GM10248 (cell line): Measurements from ENCODE around the gene ACOX3.

Experiments
- CTCF ChIA-PET: fragments of 300-600 bp; sonication (Branson Sonifier 250); formaldehyde crosslinking; extraction: SDS; loops from one replicate; lab custom pipeline; 2021; ENCODE audit warnings: antibody characterized with exemption; lab: Yijun Ruan, JAX
- POLR2A ChIA-PET: fragments of 350-650 bp; sonication (Branson Sonifier 250); formaldehyde crosslinking; extraction: SDS; loops from one replicate; lab custom pipeline; 2020; ENCODE audit warnings: antibody characterized with exemption; lab: Yijun Ruan, JAX
- DNase-seq: peaks from one replicate; pipeline ENCODE4 v3.0.0; 2012; ENCODE audit errors: extremely low spot score
- TF ChIP-seq, protein P1 (sequence below): IDR thresholded peaks from 2 replicates; pipeline ENCODE4 v1.5.1; 2012; ENCODE audit warnings: mild to moderate bottlenecking, low read depth; ENCODE audit errors: extremely low read depth, missing control alignments, control extremely low read depth

The ACOX3 gene

DNA sequence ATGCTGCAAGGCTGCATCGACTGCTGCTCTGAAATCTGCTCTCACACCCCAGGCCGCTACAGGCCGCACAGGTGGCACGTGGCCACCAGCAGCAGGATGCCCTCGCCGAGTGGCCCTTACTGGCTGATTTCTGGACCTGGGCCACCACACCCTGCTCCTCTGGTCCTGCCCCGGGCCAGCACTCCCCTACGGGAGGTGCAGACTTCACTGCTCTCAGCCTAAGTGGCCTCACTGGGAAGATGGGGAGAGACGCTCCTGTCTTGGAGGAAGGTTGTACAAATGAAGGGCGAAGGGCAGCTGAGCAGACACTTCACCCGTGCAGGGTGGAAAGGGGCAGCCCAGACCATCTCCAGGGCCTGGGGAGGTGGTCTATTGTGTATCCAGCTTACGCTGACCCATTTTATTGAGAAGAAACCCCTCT is 72.5 kb downstream of the ACOX3 start:
- ChIA-PET POLR2A (no interaction called here), CTCF (interaction anchor here (0.8 to 1.1 kb wide), 2 partner anchors 34 to 126 kb away, joined by 3 read pairs; no protein-coding TSS in a partner anchor)
- DNase-seq: no peak
- TF ChIP-seq, protein P1, sequence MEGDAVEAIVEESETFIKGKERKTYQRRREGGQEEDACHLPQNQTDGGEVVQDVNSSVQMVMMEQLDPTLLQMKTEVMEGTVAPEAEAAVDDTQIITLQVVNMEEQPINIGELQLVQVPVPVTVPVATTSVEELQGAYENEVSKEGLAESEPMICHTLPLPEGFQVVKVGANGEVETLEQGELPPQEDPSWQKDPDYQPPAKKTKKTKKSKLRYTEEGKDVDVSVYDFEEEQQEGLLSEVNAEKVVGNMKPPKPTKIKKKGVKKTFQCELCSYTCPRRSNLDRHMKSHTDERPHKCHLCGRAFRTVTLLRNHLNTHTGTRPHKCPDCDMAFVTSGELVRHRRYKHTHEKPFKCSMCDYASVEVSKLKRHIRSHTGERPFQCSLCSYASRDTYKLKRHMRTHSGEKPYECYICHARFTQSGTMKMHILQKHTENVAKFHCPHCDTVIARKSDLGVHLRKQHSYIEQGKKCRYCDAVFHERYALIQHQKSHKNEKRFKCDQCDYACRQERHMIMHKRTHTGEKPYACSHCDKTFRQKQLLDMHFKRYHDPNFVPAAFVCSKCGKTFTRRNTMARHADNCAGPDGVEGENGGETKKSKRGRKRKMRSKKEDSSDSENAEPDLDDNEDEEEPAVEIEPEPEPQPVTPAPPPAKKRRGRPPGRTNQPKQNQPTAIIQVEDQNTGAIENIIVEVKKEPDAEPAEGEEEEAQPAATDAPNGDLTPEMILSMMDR: no peak

- CTCF ChIA-PET: interaction anchor here (0.7 to 0.8 kb wide), 2 partner anchors 36 to 124 kb away, joined by 3 read pairs; no protein-coding TSS in a partner anchor
- TF ChIP-seq, protein P1: no peak
- POLR2A ChIA-PET: no interaction called here
- DNase-seq: no peak
Observed at GRCh38 chr4:8366601-8367000, 73.9 kb downstream of the ACOX3 start.

GRCh38 chr4:8365951-8366350 is 74.6 kb downstream of the ACOX3 start:
- POLR2A ChIA-PET: no interaction called here
- TF ChIP-seq, protein P1: no peak
- no peak for DNase-seq
- CTCF ChIA-PET: interaction anchor here (0.8 kb wide), 1 partner anchor 36 kb away, joined by 3 read pairs; no protein-coding TSS in a partner anchor

DNA sequence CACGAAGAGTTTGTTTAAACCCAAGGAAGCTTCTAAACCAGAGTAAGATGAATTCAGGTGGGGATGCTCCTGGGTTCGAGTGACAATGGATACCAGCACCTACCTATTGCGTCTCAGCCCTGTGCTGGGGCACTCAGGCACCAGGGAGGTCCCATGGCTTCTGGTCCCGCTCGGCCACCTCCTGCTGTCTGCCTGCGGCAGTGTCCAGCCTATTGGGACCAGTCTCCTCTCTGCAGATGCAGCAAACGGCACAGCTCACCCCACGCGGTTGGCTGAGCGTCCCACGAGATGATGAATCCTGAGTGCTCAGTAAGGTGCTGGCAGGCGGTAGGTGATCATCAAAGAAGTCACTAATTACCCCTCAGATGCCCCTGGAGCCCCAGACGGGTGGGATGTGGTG is 75.2 kb downstream of the ACOX3 start:
- TF ChIP-seq, protein P1: no peak
- DNase-seq: no peak
- POLR2A ChIA-PET: no interaction called here
- CTCF ChIA-PET: no interaction called here

DNA sequence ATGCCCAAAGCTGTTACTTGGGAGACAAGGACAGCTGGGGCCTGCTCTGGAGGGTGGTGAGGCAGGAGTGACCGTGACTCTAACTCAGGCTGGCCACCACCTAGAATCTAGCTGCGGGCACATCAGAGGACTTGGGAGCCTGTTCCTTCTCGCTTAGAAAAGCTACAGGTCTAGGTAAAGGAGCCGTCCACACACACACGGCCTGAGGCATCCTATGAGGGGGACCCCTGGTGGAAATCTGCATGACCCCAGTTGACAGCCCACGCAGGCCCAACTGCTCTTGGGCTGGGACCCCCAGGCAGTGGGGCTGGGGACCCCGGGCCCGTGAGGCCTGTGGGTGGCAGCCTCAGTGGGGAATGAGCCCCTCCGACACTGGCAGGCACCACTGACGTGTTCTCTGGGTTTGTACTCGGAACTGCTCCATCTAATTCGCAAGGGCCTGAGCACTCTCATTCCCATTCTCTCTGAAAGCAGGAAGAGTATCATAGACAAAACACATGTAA is 75.6 kb downstream of the ACOX3 start:
- TF ChIP-seq, protein P1: no peak
- ChIA-PET CTCF (no interaction called here), POLR2A (no interaction called here)
- no peak for DNase-seq

GRCh38 chr4:8364141-8364540 is 76.4 kb downstream of the ACOX3 start:
- ChIA-PET POLR2A (no interaction called here), CTCF (no interaction called here)
- TF ChIP-seq, protein P1: no peak
- no peak for DNase-seq

- TF ChIP-seq, protein P1: no peak
- ChIA-PET CTCF (interaction anchor here (1.1 kb wide), 1 partner anchor 13 kb away, joined by 3 read pairs; no protein-coding TSS in a partner anchor), POLR2A (no interaction called here)
- no peak for DNase-seq
Observed at GRCh38 chr4:8362483-8362882, 78.0 kb downstream of the ACOX3 start.
